Naive B cell (primary cell): Measurements from ENCODE around the gene SUOX. TPM values are rescaled to one million over a fixed set of nuclear protein-coding genes. Genes with fewer than 3 reads are reported as not detected.
"Not testable (repeated sequence)": the region's sequence is repeated elsewhere in the genome, so short reads cannot be mapped to it uniquely, and the experiment has no call there.

Experiments used
- ATAC-seq, 2 donors: fragments of 150-1000 bp; cut with Tn5 transposase; 2 replicates each; pipeline ENCODE4 v1.10.0; 2021; ENCODE audit warnings: low read depth in 2 of 2, mild to moderate bottlenecking in 2 of 2, moderate library complexity in 2 of 2
- DNase-seq: peaks from one replicate; pipeline ENCODE4 v3.0.0; 2022
- H3K27ac Mint-ChIP-seq, 6 donors: one replicate each; pipeline ENCODE4 v1.8.0; 2020 to 2022; ENCODE audit warnings: mild to moderate bottlenecking in 6 of 6, mixed read lengths in 6 of 6, moderate library complexity in 5 of 6, inconsistent platforms in 2 of 6
- H3K27me3 Mint-ChIP-seq, 3 donors: one replicate each; pipeline ENCODE4 v1.8.0; 2021 to 2022; ENCODE audit warnings: mixed read lengths in 3 of 3, mild to moderate bottlenecking in 1 of 3
- H3K36me3 Mint-ChIP-seq, 2 donors: one replicate each; pipeline ENCODE4 v1.8.0; 2020 to 2022; ENCODE audit warnings: mixed read lengths in 2 of 2, inconsistent platforms in 1 of 2, mild to moderate bottlenecking in 1 of 2
- H3K4me1 Mint-ChIP-seq, 3 donors: one replicate each; pipeline ENCODE4 v1.8.0; 2020 to 2022; ENCODE audit warnings: mixed read lengths in 3 of 3, inconsistent platforms in 1 of 3, mild to moderate bottlenecking in 1 of 3, moderate library complexity in 1 of 3
- H3K4me3 Mint-ChIP-seq, 8 donors: one replicate each; pipeline ENCODE4 v1.8.0; 2020 to 2022; ENCODE audit warnings: mild to moderate bottlenecking in 8 of 8, mixed read lengths in 8 of 8, moderate library complexity in 8 of 8, inconsistent platforms in 2 of 8
- H3K9me3 Mint-ChIP-seq, 7 donors: one replicate each; pipeline ENCODE4 v1.8.0; 2020 to 2022; ENCODE audit warnings: mixed read lengths in 7 of 7, mild to moderate bottlenecking in 5 of 7, inconsistent platforms in 2 of 7, moderate library complexity in 1 of 7
- polyA plus RNA-seq, 6 donors: library from polyadenylated mRNA; unstranded; fragments of 300-500 nt; fragmentation: Illumina TruSeq; gene quantifications; one replicate each; pipeline ENCODE4 v1.2.3, GENCODE V29; 2021; ENCODE audit warnings: low read depth in 6 of 6

SUOX gene
- polyA plus RNA-seq, 6 donors from 2014 or later: 0.18 to 0.58 (median 0.31) TPM; not detected in 2

DNA sequence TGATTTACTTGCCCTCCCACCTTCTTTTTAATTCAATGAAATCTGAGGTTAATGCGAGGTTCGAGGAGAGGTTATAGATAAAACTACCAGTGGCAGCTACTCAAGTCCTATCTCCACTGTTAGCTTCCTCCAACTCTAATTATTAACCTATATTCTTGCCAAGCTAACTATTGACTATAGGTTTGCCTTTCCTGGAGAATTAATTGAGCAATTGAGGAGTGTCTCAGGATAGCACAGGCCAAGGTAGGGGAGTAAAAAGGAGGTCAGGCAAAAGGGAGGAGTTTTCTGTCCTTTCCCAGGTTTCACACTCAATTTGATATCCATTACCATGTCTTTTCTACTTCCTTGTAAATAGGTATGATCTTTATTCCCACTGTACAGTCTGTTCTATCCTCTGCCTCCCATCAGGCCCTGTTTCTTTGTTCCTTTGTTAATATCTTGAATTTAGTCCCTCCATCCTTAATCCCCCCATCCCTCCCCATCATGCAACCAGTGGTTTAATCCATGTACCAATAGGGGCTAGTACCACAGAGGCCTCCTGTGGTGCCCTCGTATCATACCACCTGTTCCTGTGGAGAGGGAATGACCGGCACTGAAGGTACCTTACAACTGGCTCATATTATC, 3.7 kb upstream of the SUOX start:
- ATAC-seq: no peak
- no peak overlapping the region for H3K4me3 Mint-ChIP-seq
- H3K4me1 Mint-ChIP-seq: peaks cover 18 to 23% (median 18%) of the 10 kb centered on the region in 3 donors
- H3K36me3 Mint-ChIP-seq: peaks cover 6 to 13% of the 10 kb centered on the region in 2 donors
- DNase-seq: no peak
- no peaks in the 10 kb centered on the region for H3K9me3 Mint-ChIP-seq
- peak overlapping the region in 2 of 6 donors; percentile 36 to 47 for H3K27ac Mint-ChIP-seq
- H3K27me3 Mint-ChIP-seq: no peaks in the 10 kb centered on the region

DNA sequence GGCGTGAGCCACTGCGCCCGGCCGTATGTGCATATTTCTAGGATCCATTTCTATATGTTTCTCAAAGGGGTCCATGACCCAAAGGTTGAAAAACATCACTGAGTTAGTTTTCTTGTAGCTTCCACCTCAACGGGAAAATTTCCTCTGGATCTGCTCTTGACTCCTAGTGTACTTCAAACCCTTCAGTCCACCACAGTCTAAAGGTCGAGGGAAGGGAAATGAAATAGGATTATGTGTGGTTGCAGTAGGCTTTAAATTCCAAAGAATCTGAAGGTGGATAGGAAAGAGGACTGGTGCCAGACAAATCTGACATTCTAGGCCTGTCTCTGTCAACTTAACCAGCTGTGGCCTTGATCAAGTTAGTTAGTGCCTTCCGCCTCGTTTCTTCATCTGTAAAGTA, 1.7 kb upstream of the SUOX start:
- Mint-ChIP-seq H3K4me3 (no peak overlapping the region), H3K9me3 (no peaks in the 10 kb centered on the region), H3K4me1 (peaks cover 18 to 23% (median 18%) of the 10 kb centered on the region in 3 donors), H3K27me3 (no peaks in the 10 kb centered on the region), H3K27ac (no peak overlapping the region), H3K36me3 (peaks cover 6 to 13% of the 10 kb centered on the region in 2 donors)
- ATAC-seq (no peak), DNase-seq (no peak)

DNA sequence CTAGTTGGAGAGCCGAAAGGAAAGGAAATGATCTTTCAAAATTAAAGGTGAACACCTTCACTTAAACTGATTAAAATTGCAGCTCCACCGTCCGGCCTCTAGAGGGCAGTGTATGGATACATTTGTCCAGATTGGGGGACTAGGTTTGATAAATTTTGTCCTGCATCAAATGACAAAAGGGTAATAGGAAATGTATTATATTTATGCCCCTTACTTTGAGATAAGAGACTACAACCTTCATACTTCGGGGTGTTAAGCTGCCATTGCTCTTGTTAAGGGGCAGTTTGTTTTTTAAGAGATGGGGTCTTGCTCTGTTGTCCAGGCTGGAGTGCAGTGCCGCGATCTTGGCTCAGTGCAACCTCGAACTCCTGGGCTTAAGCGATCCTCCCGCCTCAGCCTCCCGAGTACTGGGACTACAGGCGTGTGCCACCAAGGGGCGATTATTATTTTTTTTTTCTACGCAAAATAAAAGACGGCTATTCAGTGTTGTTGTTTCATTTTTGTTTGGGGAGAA, 818 bp upstream of the SUOX start:
- peaks cover 6 to 13% of the 10 kb centered on the region in 2 donors for H3K36me3 Mint-ChIP-seq
- ATAC-seq: peak; percentile 74
- peak overlapping the region in 7 of 8 donors; percentile 44 to 88 (median 73) for H3K4me3 Mint-ChIP-seq
- peaks cover 18 to 23% (median 18%) of the 10 kb centered on the region in 3 donors for H3K4me1 Mint-ChIP-seq
- H3K9me3 Mint-ChIP-seq: no peaks in the 10 kb centered on the region
- H3K27ac Mint-ChIP-seq: peak overlapping the region in 1 of 6 donors; percentile 38
- DNase-seq: peak; percentile 61
- H3K27me3 Mint-ChIP-seq: no peaks in the 10 kb centered on the region

DNA sequence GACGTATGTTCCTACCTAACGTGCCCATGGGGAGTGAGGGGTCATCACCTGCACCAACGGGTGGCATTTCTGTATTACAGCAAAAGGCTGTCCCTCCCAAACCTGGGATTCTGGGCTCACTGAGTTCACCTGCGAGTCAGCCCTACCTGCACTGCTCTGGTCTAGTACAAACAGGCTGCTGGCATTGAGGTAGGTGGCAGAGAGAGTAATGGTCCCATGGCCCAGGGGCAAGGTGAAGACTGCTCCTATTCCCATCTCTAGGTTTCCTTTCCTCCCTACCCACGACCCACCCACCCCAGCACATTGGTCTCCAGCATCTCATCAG, 421 bp downstream of the SUOX start:
- peak overlapping the region in 7 of 8 donors; percentile 32 to 83 (median 70) for H3K4me3 Mint-ChIP-seq
- H3K27ac Mint-ChIP-seq: no peak overlapping the region
- H3K4me1 Mint-ChIP-seq: peaks cover 18 to 23% (median 18%) of the 10 kb centered on the region in 3 donors
- ATAC-seq (no peak), DNase-seq (no peak)
- H3K27me3 Mint-ChIP-seq: no peaks in the 10 kb centered on the region
- H3K36me3 Mint-ChIP-seq: peaks cover 3 to 6% of the 10 kb centered on the region in 2 donors
- no peaks in the 10 kb centered on the region for H3K9me3 Mint-ChIP-seq

DNA sequence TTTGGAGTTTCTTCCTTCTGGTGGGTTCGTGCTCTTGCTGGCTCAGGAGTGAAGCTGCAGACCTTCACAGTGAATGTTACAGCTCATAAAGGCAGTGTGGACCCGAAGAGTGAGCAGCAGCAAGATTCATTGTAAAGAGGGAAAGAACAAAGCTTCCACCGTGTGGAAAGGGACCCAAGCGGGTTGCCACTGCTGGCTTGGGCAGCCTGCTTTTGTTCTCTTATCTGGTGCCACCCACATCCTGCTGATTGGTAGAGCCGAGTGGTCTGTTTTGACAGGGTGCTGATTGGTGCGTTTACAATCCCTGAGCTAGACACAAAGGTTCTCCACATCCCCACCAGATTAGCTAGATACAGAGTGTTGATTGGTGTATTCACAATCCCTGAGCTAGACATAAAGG, 2.4 kb downstream of the SUOX start:
- Mint-ChIP-seq H3K4me1 (peaks cover 18 to 25% (median 21%) of the 10 kb centered on the region in 3 donors), H3K4me3 (peak overlapping the region in 1 of 8 donors; percentile 9)
- H3K27me3 Mint-ChIP-seq, H3K9me3 Mint-ChIP-seq, H3K27ac Mint-ChIP-seq, ATAC-seq, H3K36me3 Mint-ChIP-seq, DNase-seq: not testable (repeated sequence)

DNA sequence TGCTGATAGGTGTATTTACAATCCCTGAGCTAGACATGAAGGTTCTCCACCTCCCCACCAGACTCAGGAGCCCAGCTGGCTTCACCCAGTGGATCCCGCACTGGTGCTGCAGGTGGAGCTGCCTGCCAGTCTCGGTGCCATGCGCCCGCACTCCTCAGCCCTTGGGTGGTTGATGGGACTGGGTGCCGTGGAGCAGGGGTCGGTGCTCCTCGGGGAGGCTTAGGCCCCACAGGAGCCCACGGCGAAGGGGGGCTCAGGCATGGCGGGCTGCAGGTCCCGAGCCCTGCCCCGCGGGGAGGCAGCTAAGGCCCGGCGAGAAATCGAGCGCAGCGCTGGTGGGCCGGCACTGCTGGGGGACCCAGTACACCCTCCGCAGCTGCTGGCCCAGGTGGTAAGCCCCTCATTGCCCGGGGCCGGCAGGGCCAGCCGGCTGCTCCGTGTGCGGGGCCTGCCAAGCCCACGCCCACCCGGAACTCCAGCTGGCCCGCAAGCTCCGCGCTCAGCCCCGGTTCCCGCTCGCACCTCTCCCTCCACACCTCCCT, 3.0 kb downstream of the SUOX start:
- not testable (repeated sequence) for ATAC-seq, H3K36me3 Mint-ChIP-seq, H3K9me3 Mint-ChIP-seq, H3K27me3 Mint-ChIP-seq, H3K27ac Mint-ChIP-seq, H3K4me3 Mint-ChIP-seq, DNase-seq
- peaks cover 18 to 26% (median 21%) of the 10 kb centered on the region in 3 donors for H3K4me1 Mint-ChIP-seq

DNA sequence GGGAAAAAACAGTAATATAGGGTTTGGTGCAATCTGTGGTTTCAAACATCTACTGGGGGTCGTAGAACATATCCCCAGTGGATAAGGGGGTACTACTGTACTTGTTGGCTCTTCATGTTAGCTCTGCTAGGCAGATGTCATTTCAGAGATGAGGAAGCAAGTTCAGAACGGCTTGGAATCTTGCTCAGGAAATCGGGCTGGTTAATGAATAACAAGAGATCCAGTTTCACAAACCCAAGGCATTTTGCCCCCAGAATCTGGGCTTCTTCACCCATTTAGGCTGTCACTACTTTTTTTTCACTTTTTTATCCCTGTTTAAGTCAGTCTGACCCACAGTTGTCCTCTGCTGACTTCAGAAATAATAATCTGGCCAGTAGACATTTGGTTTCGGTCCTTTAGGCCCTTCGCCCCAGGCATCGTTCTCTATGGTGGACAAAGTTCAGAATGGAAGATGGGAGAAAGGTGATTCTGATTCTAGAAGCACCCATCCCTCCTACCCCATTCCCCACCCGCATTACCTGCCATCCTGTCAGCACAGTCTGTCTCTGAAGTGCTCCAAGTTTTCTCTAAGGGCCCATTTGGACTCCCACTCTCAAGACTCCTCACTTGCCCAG, 4.5 kb downstream of the SUOX start:
- H3K9me3 Mint-ChIP-seq: no peaks in the 10 kb centered on the region
- ATAC-seq: no peak
- no peak overlapping the region for H3K4me3 Mint-ChIP-seq

DNA sequence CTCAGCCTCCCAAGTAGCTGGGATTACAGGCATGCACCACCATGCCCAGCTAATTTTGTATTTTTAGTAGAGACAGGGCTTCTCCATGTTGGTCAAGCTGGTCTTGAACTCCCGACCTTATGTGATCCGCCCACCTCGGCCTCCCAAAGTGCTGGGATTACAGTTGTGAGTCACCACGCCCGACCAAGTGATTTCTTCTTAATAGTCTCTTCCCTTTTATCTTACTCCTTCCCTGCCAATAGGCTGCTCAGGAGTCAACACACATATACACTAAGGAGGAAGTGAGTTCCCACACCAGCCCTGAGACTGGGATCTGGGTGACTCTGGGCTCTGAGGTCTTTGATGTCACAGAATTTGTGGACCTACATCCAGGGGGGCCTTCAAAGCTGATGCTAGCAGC, 6.3 kb downstream of the SUOX start:
- H3K27ac Mint-ChIP-seq, H3K36me3 Mint-ChIP-seq, H3K27me3 Mint-ChIP-seq, H3K9me3 Mint-ChIP-seq, ATAC-seq, DNase-seq: not testable (repeated sequence)
- Mint-ChIP-seq H3K4me3 (peak overlapping the region in 1 of 8 donors; percentile 18), H3K4me1 (peaks cover 10 to 15% (median 15%) of the 10 kb centered on the region in 3 donors)

More for the DNA sequence above, 4.5 kb downstream of the SUOX start:
- no peak for DNase-seq
- H3K36me3 Mint-ChIP-seq: no peaks in the 10 kb centered on the region
- H3K27ac Mint-ChIP-seq: no peak overlapping the region
- H3K4me1 Mint-ChIP-seq: peaks cover 10 to 19% (median 16%) of the 10 kb centered on the region in 3 donors
- no peaks in the 10 kb centered on the region for H3K27me3 Mint-ChIP-seq

DNA sequence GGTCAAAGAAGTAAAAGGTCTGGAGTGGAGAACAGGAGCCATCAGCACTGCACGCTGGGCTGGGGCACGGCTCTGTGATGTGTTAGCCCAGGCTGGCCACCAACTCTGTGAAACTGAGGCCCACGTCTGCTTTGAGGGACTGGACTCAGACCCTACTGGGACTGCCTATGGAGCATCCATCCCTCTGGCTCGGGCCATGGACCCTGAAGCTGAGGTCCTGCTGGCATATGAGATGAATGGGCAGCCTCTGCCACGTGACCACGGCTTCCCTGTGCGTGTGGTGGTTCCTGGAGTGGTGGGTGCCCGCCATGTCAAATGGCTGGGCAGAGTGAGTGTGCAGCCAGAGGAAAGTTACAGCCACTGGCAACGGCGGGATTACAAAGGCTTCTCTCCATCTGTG, 7.1 kb downstream of the SUOX start:
- Mint-ChIP-seq H3K4me3 (peak overlapping the region in 1 of 8 donors; percentile 31), H3K9me3 (no peaks in the 10 kb centered on the region), H3K27ac (peak overlapping the region in 1 of 6 donors; percentile 70), H3K36me3 (no peaks in the 10 kb centered on the region), H3K27me3 (no peaks in the 10 kb centered on the region), H3K4me1 (peaks cover 14 to 21% (median 20%) of the 10 kb centered on the region in 3 donors)
- no peak for ATAC-seq
- no peak for DNase-seq

DNA sequence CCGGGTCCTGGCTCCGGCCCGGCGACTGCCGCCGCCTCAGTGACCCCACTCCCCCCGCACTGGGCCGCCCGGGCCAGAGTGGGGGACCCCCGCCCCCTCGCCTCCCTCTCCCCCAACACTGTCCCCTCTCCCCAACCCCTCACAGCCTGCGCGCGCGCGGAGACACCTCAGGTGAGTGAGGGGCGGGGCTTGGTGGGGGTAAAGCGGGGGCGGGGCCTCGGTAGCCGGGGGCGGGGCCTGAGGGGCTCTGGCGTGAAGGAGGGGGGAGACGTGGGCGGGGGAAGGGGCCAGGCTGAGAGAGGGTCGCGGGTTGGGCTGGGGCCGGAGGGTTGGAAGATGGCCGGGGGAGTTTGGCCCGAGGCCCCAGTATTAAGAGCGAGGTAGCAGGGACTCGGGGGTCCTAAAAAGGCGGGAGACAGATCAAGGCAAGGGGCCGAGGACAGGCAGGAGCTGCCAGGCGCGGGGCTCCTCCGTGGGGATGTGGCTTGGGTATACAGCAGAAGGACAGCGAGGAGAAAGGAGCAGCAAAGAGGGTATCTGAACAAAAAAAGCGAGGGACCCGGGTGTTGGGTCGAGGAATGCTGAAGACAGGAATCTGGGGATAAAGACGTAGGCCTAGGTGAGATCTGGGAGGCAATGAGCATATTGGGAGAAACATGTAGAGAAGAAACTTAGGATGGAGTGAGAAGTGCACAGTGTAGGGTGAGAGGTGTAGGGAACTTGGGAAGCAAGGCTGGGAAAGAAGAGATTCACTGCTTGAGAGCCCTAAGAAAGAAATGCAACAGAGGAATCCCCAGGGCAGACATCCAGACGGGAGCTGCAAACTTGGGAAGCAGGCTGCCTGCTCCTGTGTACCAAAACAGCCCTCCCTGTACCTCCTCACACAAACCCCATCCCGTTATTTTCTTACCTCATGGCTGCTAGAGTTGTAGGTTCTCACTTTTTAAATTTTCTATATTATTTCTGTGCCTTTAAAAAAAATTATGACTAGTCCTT, 10.8 kb downstream of the SUOX start:
- no peaks in the 10 kb centered on the region for H3K9me3 Mint-ChIP-seq
- peaks cover 14 to 21% (median 20%) of the 10 kb centered on the region in 3 donors for H3K4me1 Mint-ChIP-seq
- ATAC-seq: peak; percentile 85 to 86
- H3K27me3 Mint-ChIP-seq: no peaks in the 10 kb centered on the region
- peak overlapping the region in 4 of 6 donors; percentile 82 to 93 (median 86) for H3K27ac Mint-ChIP-seq
- peak; percentile 53 for DNase-seq
- H3K36me3 Mint-ChIP-seq: no peaks in the 10 kb centered on the region
- H3K4me3 Mint-ChIP-seq: peak overlapping the region; percentile 82 to 95 (median 92)

DNA sequence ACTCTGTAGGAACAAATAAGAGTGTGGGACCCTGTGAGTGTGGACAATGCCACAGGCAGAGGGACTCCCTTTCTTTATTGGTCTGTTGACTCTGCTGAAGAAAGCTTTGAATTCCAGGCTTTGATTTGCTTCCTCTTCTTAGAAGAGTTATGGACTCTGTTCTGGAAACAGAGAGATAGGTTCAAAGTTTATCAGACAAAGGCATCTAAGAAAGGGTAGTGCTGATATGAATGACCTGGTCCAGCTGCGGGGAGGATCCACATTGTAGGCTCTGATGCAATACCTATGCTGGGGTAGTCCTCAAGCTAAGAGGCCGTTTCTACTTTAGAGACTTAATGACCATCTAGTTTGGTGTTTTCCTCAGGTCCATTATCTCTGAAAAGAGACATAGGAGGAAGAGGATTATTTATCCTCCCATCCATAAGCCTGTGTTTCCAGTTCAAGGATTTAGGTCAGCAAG, 13.1 kb downstream of the SUOX start:
- H3K4me3 Mint-ChIP-seq: peak overlapping the region in 3 of 8 donors; percentile 32 to 57 (median 48)
- H3K27ac Mint-ChIP-seq: no peak overlapping the region
- H3K27me3 Mint-ChIP-seq: no peaks in the 10 kb centered on the region
- DNase-seq (no peak), ATAC-seq (no peak)
- H3K4me1 Mint-ChIP-seq: peaks cover 13 to 21% (median 14%) of the 10 kb centered on the region in 3 donors
- H3K9me3 Mint-ChIP-seq: no peaks in the 10 kb centered on the region
- H3K36me3 Mint-ChIP-seq: no peaks in the 10 kb centered on the region

DNA sequence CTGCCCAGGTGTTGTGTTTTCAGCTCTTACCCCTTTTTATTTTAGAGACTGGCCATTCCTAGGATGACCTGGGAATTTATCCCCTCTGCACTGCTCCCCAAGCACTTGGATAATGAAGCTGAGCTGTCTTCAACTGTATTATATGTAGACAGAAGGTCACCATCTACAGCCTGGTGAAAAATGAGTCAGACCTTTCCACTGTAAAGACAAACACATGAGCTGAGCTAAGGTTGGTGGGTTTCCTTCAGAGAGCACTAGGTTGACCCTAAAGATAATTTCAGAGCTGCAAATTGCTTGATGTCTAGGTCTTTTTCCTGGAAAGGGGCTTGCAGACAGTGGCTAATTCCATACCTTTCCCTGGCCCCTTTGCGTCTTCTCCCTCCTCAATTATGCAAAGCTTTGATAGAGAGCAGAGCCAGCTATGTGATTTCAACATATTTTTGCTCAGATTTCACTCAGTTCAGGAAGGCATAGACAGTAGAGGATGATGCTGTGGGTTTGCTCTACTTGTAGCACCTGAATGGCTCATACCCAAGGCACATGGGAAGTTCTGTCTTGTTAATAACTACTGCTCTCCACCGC, 14.5 kb downstream of the SUOX start:
- H3K4me3 Mint-ChIP-seq: peak overlapping the region in 1 of 8 donors; percentile 30
- no peaks in the 10 kb centered on the region for H3K36me3 Mint-ChIP-seq
- H3K9me3 Mint-ChIP-seq: no peaks in the 10 kb centered on the region
- no peak overlapping the region for H3K27ac Mint-ChIP-seq
- no peak for DNase-seq
- peaks cover 13 to 18% (median 14%) of the 10 kb centered on the region in 3 donors for H3K4me1 Mint-ChIP-seq
- ATAC-seq: no peak
- H3K27me3 Mint-ChIP-seq: no peaks in the 10 kb centered on the region
